GM12878 (cell line): ENCODE results near the gene PALLD. TPM values are rescaled to one million over a fixed set of nuclear protein-coding genes. Genes with fewer than 3 reads are reported as not detected.

Experiments used
- ATAC-seq: fragments of 200-7000 bp; cut with Tn5 transposase; 3 replicates; pipeline ENCODE4 v1.9.1; 2020; ENCODE audit warnings: mild to moderate bottlenecking, moderate library complexity
- BruUV-seq: library from RNA; stranded (reverse); fragments of 400-500 nt; replicated peaks from 2 replicates; lab custom pipeline; 2021; lab: Mats Ljungman, UMichigan
- CTCF ChIA-PET: fragments of 300-600 bp; sonication (Branson Sonifier 250); formaldehyde crosslinking; extraction: SDS; loops from one replicate; lab custom pipeline; 2021; ENCODE audit warnings: inconsistent platforms; lab: Yijun Ruan, JAX
- POLR2A ChIA-PET: fragments of 350-600 bp; formaldehyde crosslinking; extraction: SDS; loops from one replicate; lab custom pipeline; 2021; ENCODE audit warnings: inconsistent platforms; lab: Charles Lee
- RAD21 ChIA-PET: fragments of 300-600 bp; sonication (Branson Sonifier 250); formaldehyde crosslinking; loops from one replicate; lab custom pipeline; 2023; ENCODE audit warnings: antibody characterized with exemption; ENCODE audit not compliant: unreplicated experiment; lab: Charles Lee
- SMC1A ChIA-PET: fragments of 300-600 bp; sonication (Branson Sonifier 250); formaldehyde crosslinking; loops from one replicate; lab custom pipeline; 2023; ENCODE audit not compliant: unreplicated experiment, uncharacterized antibody; lab: Charles Lee
- DNase-seq: peaks from one replicate; pipeline ENCODE4 v3.0.0-alpha.2; 2011; ENCODE audit warnings: low read depth, low spot score
- FAIRE-seq: peaks from 3 replicates; lab custom pipeline; 2011; peaks lifted over from hg19 to GRCh38; lab: Jason Lieb, UNC
- H2AFZ ChIP-seq: 2 replicates; pipeline ENCODE4 v1.6.0; 2011; ENCODE audit warnings: low read depth, low read length, control low read depth; ENCODE audit not compliant: control insufficient read depth
- H3K27ac ChIP-seq: 2 replicates; pipeline ENCODE4 v1.5.1; 2011; ENCODE audit warnings: control low read depth; ENCODE audit not compliant: control insufficient read depth, insufficient read depth
- H3K27me3 ChIP-seq, 2 experiments: replicated peaks in 1 of 2; 2 replicates each; pipeline versions ENCODE4 v1.6.0 to v1.6.1; 2011; ENCODE audit warnings: low read length in 1 of 2; ENCODE audit not compliant: control insufficient read depth in 2 of 2, insufficient read depth in 2 of 2
- H3K36me3 ChIP-seq, 2 experiments: 2 replicates each; pipeline ENCODE4 v1.5.1; 2011; ENCODE audit warnings: low read length in 1 of 2; ENCODE audit not compliant: control insufficient read depth in 2 of 2, insufficient read depth in 2 of 2
- H3K4me1 ChIP-seq: 2 replicates; pipeline ENCODE4 v1.6.1; 2011; ENCODE audit warnings: mild to moderate bottlenecking, low read length, moderate library complexity, mixed read lengths; ENCODE audit not compliant: control insufficient read depth, insufficient read depth
- H3K4me2 ChIP-seq: 2 replicates; pipeline ENCODE4 v1.6.0; 2011; ENCODE audit warnings: control low read depth; ENCODE audit not compliant: control insufficient read depth, insufficient read depth
- H3K4me3 ChIP-seq: fragments of 200-600 bp; sonication (generic); 2 replicates; pipeline ENCODE4 v1.5.1; 2016
- H3K79me2 ChIP-seq: 2 replicates; pipeline ENCODE4 v1.6.0; 2011; ENCODE audit warnings: low read length; ENCODE audit not compliant: control insufficient read depth, insufficient read depth
- H3K9ac ChIP-seq: 2 replicates; pipeline ENCODE4 v1.8.0; 2011; ENCODE audit warnings: low read length, control low read depth, mixed read lengths; ENCODE audit not compliant: control insufficient read depth, insufficient read depth
- H3K9me3 ChIP-seq: replicated peaks from 3 replicates; pipeline ENCODE4 v1.5.1; 2011; ENCODE audit warnings: mild to moderate bottlenecking, low read length; ENCODE audit not compliant: control insufficient read depth, insufficient read depth
- H4K20me1 ChIP-seq: 2 replicates; pipeline ENCODE4 v1.6.0; 2011; ENCODE audit not compliant: control insufficient read depth, insufficient read depth
- CBFB ChIP-seq: IDR thresholded peaks from 2 replicates; pipeline ENCODE4 v1.6.1; 2016; ENCODE audit warnings: antibody characterized with exemption, low read depth
- CTCF ChIP-seq, 3 experiments: IDR thresholded peaks in 2 of 3; conservative IDR thresholded peaks in 1 of 3; 2 replicates each; pipeline ENCODE4 v1.5.1; 2011; ENCODE audit warnings: low read depth in 3 of 3, low read length in 3 of 3, mild to moderate bottlenecking in 3 of 3, control low read depth in 2 of 3, moderate library complexity in 2 of 3, inconsistent platforms in 1 of 3, mixed read lengths in 1 of 3; ENCODE audit not compliant: control insufficient read depth in 2 of 3, insufficient read depth in 1 of 3; ENCODE audit errors: extremely low read depth in 1 of 3
- GABPA ChIP-seq: IDR thresholded peaks from 2 replicates; pipeline ENCODE4 v1.6.1; 2014; ENCODE audit warnings: antibody characterized with exemption, low read depth, mild to moderate bottlenecking, inconsistent platforms
- IRF4 ChIP-seq: IDR thresholded peaks from 2 replicates; pipeline ENCODE4 v1.6.1; 2011; ENCODE audit warnings: low read depth, low read length
- JUNB ChIP-seq: IDR thresholded peaks from 2 replicates; pipeline ENCODE4 v1.6.1; 2016; ENCODE audit warnings: antibody characterized with exemption, mild to moderate bottlenecking
- KAT2A ChIP-seq: conservative IDR thresholded peaks from 2 replicates; pipeline ENCODE4 v1.6.1; 2011; ENCODE audit warnings: low read depth, low read length; ENCODE audit not compliant: control insufficient read depth
- PAX5 ChIP-seq: IDR thresholded peaks from 2 replicates; pipeline ENCODE4 v1.6.1; 2011; ENCODE audit warnings: low read depth, low read length, borderline replicate concordance
- POLR2AphosphoS5 ChIP-seq: IDR thresholded peaks from 2 replicates; pipeline ENCODE4 v1.6.1; 2011; ENCODE audit warnings: mild to moderate bottlenecking, low read length, inconsistent platforms
- RELB ChIP-seq: fragments of 450-650 bp; IDR thresholded peaks from 2 replicates; pipeline ENCODE4 v1.6.1; 2017; ENCODE audit warnings: low read depth, mild to moderate bottlenecking, moderate library complexity
- SIX5 ChIP-seq: IDR thresholded peaks from 2 replicates; pipeline ENCODE4 v1.6.1; 2011; ENCODE audit warnings: mild to moderate bottlenecking, low read depth, low read length, moderate library complexity; ENCODE audit not compliant: severe bottlenecking
- SMAD5 ChIP-seq: IDR thresholded peaks from 2 replicates; pipeline ENCODE4 v1.6.1; 2016; ENCODE audit warnings: antibody characterized with exemption, low read depth
- TAF1 ChIP-seq: IDR thresholded peaks from 2 replicates; pipeline ENCODE4 v1.6.1; 2011; ENCODE audit warnings: mild to moderate bottlenecking, low read depth, low read length, borderline replicate concordance
- YY1 ChIP-seq: IDR thresholded peaks from 2 replicates; pipeline ENCODE4 v1.6.1; 2011; ENCODE audit warnings: low read depth, mild to moderate bottlenecking, low read length
- ZBTB11 ChIP-seq: fragments of 450-650 bp; formaldehyde crosslinking; IDR thresholded peaks from 2 replicates; pipeline ENCODE4 v1.5.0; 2022; ENCODE audit warnings: mild to moderate bottlenecking, missing genetic modification characterization
- ZNF622 ChIP-seq: fragments of 450-650 bp; IDR thresholded peaks from 2 replicates; pipeline ENCODE4 v1.6.1; 2017; ENCODE audit warnings: mild to moderate bottlenecking, inconsistent platforms
- WGBS: methylation state at CpG from one replicate; pipeline ENCODE4 v1.1.6; 2016; ENCODE audit warnings: low lambda C conversion rate; ENCODE audit not compliant: insufficient replicate concordance, insufficient coverage; ENCODE audit errors: missing lambda C conversion rate; 5-methylcytosine and 5-hydroxymethylcytosine counted together
- in situ Hi-C: fragments of 300-500 bp; cut with MboI; formaldehyde crosslinking; loops from 9 replicates; pipeline ENCODE4 v1.14.3; 2018; ENCODE audit warnings: mixed read lengths
- intact Hi-C: fragments of 100-400 bp; cut with micrococcal nuclease; formaldehyde crosslinking; loops from one replicate; pipeline ENCODE4 v1.14.2; 2022; ENCODE audit not compliant: unreplicated experiment
- polyA plus RNA-seq, 11 experiments: library from polyadenylated mRNA; depleted of rRNA in 4 of 11; unstranded in 6 of 11; stranded (reverse) in 5 of 11; fragments of >200 nt; fragmentation: Nextera tagmentation in 4 of 11; fragmentation: Illumina TruSeq in 1 of 11; extraction: Ambion mirVana in 4 of 11; extraction: Trizol in 1 of 11; gene quantifications; 1 replicate in 1 of 11; 2 replicates in 10 of 11; pipeline versions ENCODE4 v1.2.1 to v1.2.3, GENCODE V29; 2011 to 2016; ENCODE audit warnings: inconsistent platforms in 2 of 11, missing spikeins in 2 of 11, low read depth in 1 of 11
- total RNA-seq, 4 experiments: library from RNA; depleted of rRNA in 3 of 4; stranded (reverse); fragments of >200 nt in 3 of 4; fragmentation: Illumina TruSeq in 1 of 4; extraction: Trizol in 1 of 4; gene quantifications; 2 replicates each; pipeline versions ENCODE4 v1.2.1 to v1.2.3, GENCODE V29; 2013 to 2021

PALLD gene
- total and polyA plus RNA-seq, 10 of the 15 experiments (the other 5 are each of a cell fraction or from before 2014, with no cell fraction given), result 1.0 to 7.7 (median 1.7) TPM

- TF ChIP-seq IRF4 (no peak), YY1 (no peak), SIX5 (no peak), JUNB (no peak), TAF1 (no peak), ZNF622 (no peak)
Observed at GRCh38 chr4:168487282-168488035, 9.4 kb upstream of the PALLD start (continued).

GRCh38 chr4:168488869-168489274 is 8.0 kb upstream of the PALLD start:
- 4% methylated on average over 3 of the region's 3 CpGs for WGBS
- ATAC-seq (no peak), DNase-seq (no peak), FAIRE-seq (no peak)
- POLR2A ChIA-PET, result no interaction called here
- Histone ChIP-seq H3K4me1 (no peaks in the 10 kb centered on the region), H3K79me2 (no peaks in the 10 kb centered on the region), H3K27ac (no peak overlapping the region), H2AFZ (no peak overlapping the region), H3K4me2 (no peak overlapping the region), H3K9ac (no peak overlapping the region), H3K4me3 (no peak overlapping the region), H3K36me3 (no peaks in the 10 kb centered on the region), H3K27me3 (no peaks in the 10 kb centered on the region), H3K9me3 (no peaks in the 10 kb centered on the region), H4K20me1 (no peaks in the 10 kb centered on the region)
- BruUV-seq, result no TSS peak
- intact Hi-C loops (no loop called here), in situ Hi-C loops (no loop called here)
- CTCF ChIA-PET, result interaction anchor here (1.0 kb wide), 1 partner anchor 306 kb away, joined by 3 read pairs; no protein-coding TSS in a partner anchor
- SMC1A ChIA-PET, result no interaction called here
- RAD21 ChIA-PET, result no interaction called here
- no peak for TF ChIP-seq POLR2AphosphoS5
- TF ChIP-seq JUNB, result no peak
- TF ChIP-seq RELB, result no peak
- TF ChIP-seq KAT2A, result no peak
- TF ChIP-seq PAX5, result no peak
- TF ChIP-seq SMAD5, result no peak
- TF ChIP-seq GABPA, result no peak
- TF ChIP-seq CBFB, result no peak
- TF ChIP-seq ZBTB11 (CRISPR knock-in tag), result no peak
- no peak for TF ChIP-seq CTCF (IDR thresholded peaks at IDR 0.05 in 2 of 3, conservative IDR thresholded peaks at IDR 0.05 in 1 of 3; ENCODE audit: control insufficient read depth in 2 of 3, extremely low read depth in 1 of 3, insufficient read depth in 1 of 3, low read depth in 3 of 3, low read length in 3 of 3)
- TF ChIP-seq IRF4, result no peak
